Epithelial cell of prostate (primary cell): ENCODE data around the gene SNTG2.
"Not testable (repeated sequence)": the region's sequence is repeated elsewhere in the genome, so short reads cannot be mapped to it uniquely, and the experiment has no call there.

Experiments used
- DNase-seq: peaks from one replicate; pipeline ENCODE4 v3.0.0-alpha.2; 2011; ENCODE audit warnings: low read depth, low spot score
- H3K27ac ChIP-seq: fragments of 450-650 bp; 2 replicates; pipeline ENCODE4 v1.5.1; 2017; ENCODE audit warnings: mild to moderate bottlenecking

Gene SNTG2

GRCh38 chr2:950080-950966 is at the start of gene SNTG2:
Gene SNTG2, plus strand, starts transcription at chr2:950849. Its CDS starts 148 bp downstream, at chr2:950997.
- no peak within 1 kb of the TSS for H3K27ac ChIP-seq
- DNase-seq = no peak

GRCh38 chr2:902584-902983 is 48.1 kb upstream of the SNTG2 start:
- DNase-seq = no peak
- no peak overlapping the region for H3K27ac ChIP-seq

DNA sequence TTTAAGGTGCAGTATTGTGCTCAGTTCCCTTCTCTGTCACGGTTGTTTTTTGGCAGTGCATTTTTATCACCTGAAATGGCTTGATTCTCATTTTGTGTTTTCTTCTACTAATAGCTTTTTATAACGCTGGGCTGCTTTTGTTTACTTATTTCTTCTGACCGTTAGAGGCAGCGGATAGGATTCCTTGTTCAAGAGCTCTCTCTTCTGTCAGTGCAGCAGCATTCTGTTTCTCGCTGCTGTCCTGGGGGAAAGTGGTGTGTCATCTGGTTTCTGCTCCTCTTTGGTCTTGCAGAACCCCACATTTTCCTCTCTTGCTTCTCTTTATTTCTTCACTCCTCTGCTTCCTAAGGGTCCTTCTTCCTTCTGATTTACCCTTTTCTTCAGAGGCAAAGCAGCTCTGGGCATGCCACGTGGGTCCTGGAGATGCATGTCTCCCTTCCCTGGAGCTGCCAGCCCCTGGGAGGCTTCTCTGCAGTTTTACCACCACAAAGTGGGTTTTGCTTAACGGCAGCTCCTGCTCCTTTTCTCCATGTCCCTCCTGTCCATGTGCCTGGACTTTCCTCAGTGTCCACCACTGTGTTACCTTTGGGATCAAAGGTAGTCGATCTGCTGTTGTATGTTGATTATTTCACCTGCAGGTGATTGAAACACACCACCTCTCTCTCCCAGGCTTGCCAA is 47.3 kb upstream of the SNTG2 start:
- H3K27ac ChIP-seq = no peak overlapping the region
- DNase-seq = no peak

DNA sequence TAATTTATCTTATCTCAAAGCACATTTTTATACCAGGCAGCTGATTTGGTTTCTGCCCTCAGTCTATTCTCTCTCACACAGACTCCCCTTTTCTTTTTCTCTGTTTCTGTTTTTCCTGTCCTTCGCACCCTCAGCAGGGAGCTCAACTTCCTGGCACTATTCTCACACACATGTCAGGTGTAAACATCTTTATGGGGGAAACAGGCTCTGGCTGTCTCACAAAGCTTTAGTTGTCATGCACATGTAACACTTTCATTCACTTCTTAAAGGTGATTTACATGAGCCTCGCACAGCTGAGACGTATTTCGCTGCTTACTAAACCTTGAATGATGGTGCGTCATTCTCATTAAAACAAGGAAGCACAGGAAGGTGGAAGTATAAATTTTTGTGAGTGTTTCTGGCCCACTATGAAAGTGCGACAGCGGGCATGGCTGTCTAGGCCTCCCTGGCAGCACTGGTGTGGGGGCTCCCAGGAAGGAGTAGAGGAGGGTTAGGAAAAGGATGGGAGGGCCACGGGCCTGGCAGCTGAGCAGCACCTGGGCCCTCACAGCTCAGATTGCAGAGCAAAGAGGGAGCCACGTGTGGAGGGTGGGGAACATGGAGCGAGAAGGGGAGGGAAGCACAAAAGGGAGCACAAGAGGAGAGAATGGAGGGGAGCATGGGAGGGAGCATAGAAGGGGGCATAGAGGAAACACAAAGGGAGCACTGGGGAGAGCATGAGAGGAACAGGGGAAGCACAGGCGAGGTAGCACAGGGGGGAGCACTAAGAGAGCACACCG is 46.2 kb upstream of the SNTG2 start:
- no peak for DNase-seq
- no peak overlapping the region for H3K27ac ChIP-seq

DNA sequence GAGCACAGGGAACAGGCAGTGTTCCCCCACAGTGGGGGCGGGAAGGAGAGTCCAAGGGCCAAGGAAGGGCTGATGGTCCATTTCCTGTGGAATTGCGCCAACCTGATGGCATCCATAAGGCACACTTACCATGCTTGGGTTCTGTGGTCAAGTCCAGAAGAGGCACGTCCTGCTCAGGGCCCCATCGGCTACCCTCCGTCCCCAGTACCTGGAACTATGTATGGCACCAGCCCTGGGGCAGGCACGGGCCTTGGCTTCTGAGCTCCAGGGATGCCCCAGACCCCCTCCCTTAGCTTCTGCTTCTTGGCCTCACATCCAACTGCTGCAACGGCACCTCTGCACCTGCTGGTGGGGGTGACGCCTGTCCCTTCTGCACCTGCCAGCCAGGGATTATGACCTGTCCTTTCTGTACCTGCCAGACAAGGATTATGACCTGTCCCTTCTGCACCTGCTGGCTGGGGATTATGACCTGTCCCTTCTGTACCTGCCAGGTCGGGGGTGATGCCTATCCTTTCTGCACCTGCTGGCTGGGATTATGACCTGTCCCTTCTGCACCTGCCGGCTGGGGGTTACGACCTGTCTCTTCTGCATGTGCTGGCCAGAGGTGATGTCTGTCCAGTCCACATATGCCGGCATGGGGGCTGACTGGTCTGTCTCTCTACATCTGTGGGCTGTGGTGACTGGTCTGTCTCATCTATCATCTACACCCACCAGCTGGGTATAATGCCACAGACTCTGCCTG is 45.4 kb upstream of the SNTG2 start:
- no peak overlapping the region for H3K27ac ChIP-seq
- DNase-seq = no peak

DNA sequence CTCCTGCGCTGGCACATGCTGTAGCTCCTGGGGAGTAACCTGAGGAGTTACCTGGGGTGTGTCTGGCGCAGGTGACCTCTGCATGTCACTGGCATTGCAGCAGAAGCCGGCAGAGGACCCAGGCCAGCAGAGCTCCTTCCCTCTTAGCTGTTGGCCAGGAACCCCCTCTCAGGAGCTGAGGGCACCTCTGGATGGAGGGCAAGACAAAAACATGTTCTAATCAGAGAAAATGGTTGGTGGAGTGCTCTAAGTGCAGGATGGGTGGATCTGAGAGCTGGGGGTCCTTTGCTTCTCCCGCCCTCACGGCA is 44.9 kb upstream of the SNTG2 start:
- H3K27ac ChIP-seq = no peak overlapping the region
- DNase-seq = no peak

DNA sequence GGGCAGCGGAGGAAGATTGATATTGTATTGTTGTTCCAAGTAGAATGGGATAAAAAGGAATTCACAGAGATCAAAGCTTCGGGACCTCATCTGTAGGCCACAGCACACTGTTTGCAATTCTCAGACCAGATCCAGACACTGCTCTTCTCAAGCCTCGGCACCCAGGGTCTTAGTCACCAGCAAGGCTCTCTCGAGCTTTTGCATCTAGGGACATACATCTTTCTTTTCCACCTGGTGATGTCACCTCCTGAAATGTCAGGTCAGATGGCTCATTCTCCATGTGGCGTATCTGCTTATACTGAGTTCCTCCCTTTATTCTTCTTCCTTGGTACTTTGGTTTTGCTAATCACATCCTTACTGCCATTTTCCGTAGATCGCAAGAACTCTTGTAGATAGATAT is 42.9 kb upstream of the SNTG2 start:
- H3K27ac ChIP-seq = no peak overlapping the region
- DNase-seq = no peak

DNA sequence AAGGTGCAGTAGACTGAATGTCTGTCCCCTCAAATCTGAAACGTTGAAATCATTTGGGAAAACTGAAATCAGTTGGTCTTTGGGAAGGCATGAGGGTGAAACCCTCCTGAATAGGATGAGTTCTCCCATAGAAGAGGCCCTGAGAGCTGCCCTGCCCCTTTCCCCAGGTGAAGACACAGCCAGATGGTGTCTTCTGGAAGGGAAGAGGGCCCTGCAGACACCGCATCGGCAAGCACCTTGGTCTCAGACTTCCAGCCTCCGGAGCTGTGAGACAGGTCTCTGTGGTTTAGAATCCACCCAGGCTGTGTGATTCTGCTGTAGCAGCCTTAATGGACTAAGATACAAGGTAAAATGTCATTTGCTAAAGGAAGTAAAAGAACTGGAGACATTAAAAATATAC is 42.1 kb upstream of the SNTG2 start:
- no peak for DNase-seq

GRCh38 chr2:909764-910379 is 40.8 kb upstream of the SNTG2 start:
- not testable (repeated sequence) for H3K27ac ChIP-seq, DNase-seq

More for the DNA sequence above, 42.1 kb upstream of the SNTG2 start:
- no peak overlapping the region for H3K27ac ChIP-seq

DNA sequence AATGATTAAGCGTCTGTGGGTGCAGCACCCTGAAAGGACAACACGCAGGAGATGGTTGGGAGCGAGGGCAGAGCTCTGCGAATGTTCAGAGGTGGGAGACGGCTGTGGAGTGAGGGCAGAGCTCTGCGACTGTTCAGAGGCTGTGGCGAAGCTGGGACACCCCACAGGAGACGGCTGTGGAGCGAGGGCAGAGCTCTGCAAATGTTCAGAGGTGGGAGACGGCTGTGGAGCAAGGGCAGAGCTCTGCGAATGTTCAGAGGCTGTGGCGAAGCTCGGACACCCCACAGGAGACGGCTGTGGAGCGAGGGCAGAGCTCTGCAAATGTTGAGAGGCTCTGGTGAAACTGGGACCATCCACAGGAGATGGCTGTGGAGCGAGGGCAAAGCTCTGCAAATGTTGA is 40.0 kb upstream of the SNTG2 start:
- H3K27ac ChIP-seq = no peak overlapping the region
- DNase-seq = no peak

GRCh38 chr2:915979-916378 is 34.7 kb upstream of the SNTG2 start:
- DNase-seq = no peak
- H3K27ac ChIP-seq = no peak overlapping the region

- DNase-seq = no peak
- H3K27ac ChIP-seq = no peak overlapping the region
These were observed 33.7 kb upstream of the SNTG2 start for GRCh38 chr2:916935-917334.

GRCh38 chr2:919672-920071 is 31.0 kb upstream of the SNTG2 start:
- DNase-seq = no peak
- no peak overlapping the region for H3K27ac ChIP-seq

GRCh38 chr2:920573-920972 is 30.1 kb upstream of the SNTG2 start:
- DNase-seq = no peak
- H3K27ac ChIP-seq = no peak overlapping the region

DNA sequence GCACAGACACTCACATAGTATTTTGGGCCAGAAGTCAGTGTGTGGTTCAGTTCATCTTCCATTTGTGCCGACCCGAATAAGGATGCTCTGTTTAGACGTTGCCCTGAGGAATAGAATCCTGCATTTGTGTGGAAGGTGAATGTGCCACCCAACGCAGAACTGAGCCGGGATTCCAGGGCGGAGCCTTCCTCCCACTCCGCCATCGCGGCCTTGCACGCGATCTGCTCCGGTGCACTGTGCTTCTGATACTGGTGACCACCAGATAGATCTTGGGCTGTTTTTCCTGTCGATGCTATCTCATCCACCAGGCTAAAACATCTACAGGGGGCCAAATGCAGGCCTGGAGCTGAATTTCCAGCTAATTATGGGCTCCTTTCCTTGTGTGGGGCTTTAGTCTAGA is 29.6 kb upstream of the SNTG2 start:
- no peak overlapping the region for H3K27ac ChIP-seq
- no peak for DNase-seq

GRCh38 chr2:922185-922584 is 28.5 kb upstream of the SNTG2 start:
- no peak overlapping the region for H3K27ac ChIP-seq
- DNase-seq = no peak

- H3K27ac ChIP-seq = no peak overlapping the region
- DNase-seq = no peak
These were observed 26.6 kb upstream of the SNTG2 start for GRCh38 chr2:923832-924601.

GRCh38 chr2:924701-925100 is 25.9 kb upstream of the SNTG2 start:
- DNase-seq = no peak
- no peak overlapping the region for H3K27ac ChIP-seq

- no peak for DNase-seq
- no peak overlapping the region for H3K27ac ChIP-seq
These were observed 25.3 kb upstream of the SNTG2 start for GRCh38 chr2:925309-925708.
